H1 (cell line): ENCODE results near the gene GPC6. TPM values are rescaled to one million over a fixed set of nuclear protein-coding genes. Genes with fewer than 3 reads are reported as not detected.

Source experiments
- CTCF ChIA-PET: fragments of 300-600 bp; sonication (Branson Sonifier 250); formaldehyde crosslinking; loops from one replicate; lab custom pipeline; 2021; ENCODE audit not compliant: partially characterized antibody; lab: Charles Lee
- POLR2A ChIA-PET: fragments of 300-600 bp; sonication (Branson Sonifier 250); formaldehyde crosslinking; loops from one replicate; lab custom pipeline; 2021; ENCODE audit warnings: inconsistent platforms; ENCODE audit not compliant: partially characterized antibody; lab: Charles Lee
- DNase-seq, 2 experiments: peaks; one replicate each; pipeline versions ENCODE4 v3.0.0 to v3.0.0-alpha.2; 2010 to 2022; ENCODE audit warnings: low spot score in 2 of 2, low read depth in 1 of 2, mixed read lengths in 1 of 2
- FAIRE-seq: peaks from 2 replicates; lab custom pipeline; 2011; peaks lifted over from hg19 to GRCh38; lab: Jason Lieb, UNC
- H2AFZ ChIP-seq: 2 replicates; pipeline ENCODE4 v1.8.1; 2012; ENCODE audit warnings: low read length, inconsistent platforms
- H2AK5ac ChIP-seq: 2 replicates; pipeline ENCODE4 v1.6.1; 2013; ENCODE audit warnings: low read depth, low read length
- H2BK120ac ChIP-seq: replicated peaks from 2 replicates; pipeline ENCODE3; 2013; ENCODE audit warnings: low read depth, low read length, inconsistent platforms
- H2BK12ac ChIP-seq: 2 replicates; pipeline ENCODE4 v1.6.1; 2013; ENCODE audit warnings: low read depth, low read length
- H2BK15ac ChIP-seq: 2 replicates; pipeline ENCODE4 v1.6.1; 2013; ENCODE audit warnings: low read length
- H2BK20ac ChIP-seq: 2 replicates; pipeline ENCODE4 v1.6.1; 2013; ENCODE audit warnings: low read length
- H2BK5ac ChIP-seq: 2 replicates; pipeline ENCODE4 v1.6.1; 2013; ENCODE audit warnings: low read depth, low read length
- H3K14ac ChIP-seq: 2 replicates; pipeline ENCODE4 v1.6.1; 2013; ENCODE audit warnings: inconsistent platforms; ENCODE audit not compliant: insufficient read length
- H3K18ac ChIP-seq: 2 replicates; pipeline ENCODE4 v1.6.1; 2013; ENCODE audit warnings: low read length; ENCODE audit errors: extremely low read depth
- H3K23ac ChIP-seq: 2 replicates; pipeline ENCODE4 v1.6.1; 2013; ENCODE audit warnings: inconsistent platforms; ENCODE audit not compliant: insufficient read length
- H3K23me2 ChIP-seq: 2 replicates; pipeline ENCODE4 v1.6.1; 2013; ENCODE audit warnings: low read depth, low read length
- H3K27ac ChIP-seq: 2 replicates; pipeline ENCODE4 v1.6.1; 2011; ENCODE audit warnings: low read depth, low read length, inconsistent platforms
- H3K27me3 ChIP-seq, 4 experiments: replicated peaks in 1 of 4; 1 replicate in 1 of 4; 2 replicates in 3 of 4; pipeline versions ENCODE4 v1.6.1 to v1.8.1; 2011 to 2013; ENCODE audit warnings: low read length in 3 of 4, mild to moderate bottlenecking in 3 of 4, inconsistent platforms in 2 of 4, mixed read lengths in 2 of 4, moderate library complexity in 1 of 4; ENCODE audit not compliant: control insufficient read depth in 3 of 4, insufficient read depth in 3 of 4; ENCODE audit errors: extremely low read depth in 1 of 4
- H3K36me3 ChIP-seq, 4 experiments: 2 replicates each; pipeline versions ENCODE4 v1.6.1 to v1.8.1; 2011 to 2013; ENCODE audit warnings: mild to moderate bottlenecking in 4 of 4, low read length in 3 of 4, moderate library complexity in 2 of 4, control low read depth in 1 of 4, inconsistent platforms in 1 of 4; ENCODE audit not compliant: insufficient read depth in 4 of 4, control insufficient read depth in 2 of 4
- H3K4ac ChIP-seq: replicated peaks from 2 replicates; pipeline ENCODE3; 2013; ENCODE audit warnings: low read length, low read depth, mixed read lengths, inconsistent platforms; ENCODE audit not compliant: insufficient read length
- H3K4me1 ChIP-seq, 4 experiments: replicated peaks in 1 of 4; 1 replicate in 1 of 4; 2 replicates in 3 of 4; pipeline versions ENCODE4 v1.6.1 to v1.8.1; 2011 to 2013; ENCODE audit warnings: low read length in 3 of 4, inconsistent platforms in 2 of 4, mixed read lengths in 1 of 4; ENCODE audit not compliant: insufficient read depth in 4 of 4, control insufficient read depth in 3 of 4
- H3K4me2 ChIP-seq, 2 experiments: 2 replicates each; pipeline versions ENCODE4 v1.6.1 to v1.8.1; 2011 to 2013; ENCODE audit warnings: low read depth in 2 of 2, low read length in 2 of 2, control low read depth in 1 of 2, inconsistent platforms in 1 of 2, mild to moderate bottlenecking in 1 of 2; ENCODE audit not compliant: insufficient read depth in 1 of 2
- H3K4me3 ChIP-seq, 4 experiments: fragments of 200-600, 300-600 bp in 1 of 4; sonication (generic), shearing (Covaris generic), sonication (Bioruptor Twin) in 1 of 4; 2 replicates each; pipeline versions ENCODE4 v1.5.1 to v1.8.1; 2011 to 2016; ENCODE audit warnings: low read length in 4 of 4, low read depth in 3 of 4, control low read depth in 2 of 4, inconsistent platforms in 2 of 4, mild to moderate bottlenecking in 2 of 4, mixed read lengths in 1 of 4, moderate library complexity in 1 of 4; ENCODE audit not compliant: insufficient read depth in 2 of 4; ENCODE audit errors: extremely low read depth in 1 of 4
- H3K56ac ChIP-seq: replicated peaks from 2 replicates; pipeline ENCODE3; 2013; ENCODE audit warnings: low read depth, mild to moderate bottlenecking, mixed read lengths, low read length, inconsistent platforms; ENCODE audit not compliant: insufficient read length
- H3K79me1 ChIP-seq: 2 replicates; pipeline ENCODE4 v1.6.1; 2013; ENCODE audit warnings: low read depth, low read length, control low read depth
- H3K79me2 ChIP-seq, 2 experiments: 2 replicates each; pipeline versions ENCODE4 v1.6.1 to v1.8.1; 2012 to 2013; ENCODE audit warnings: low read length in 2 of 2, mild to moderate bottlenecking in 2 of 2, inconsistent platforms in 1 of 2; ENCODE audit not compliant: insufficient read depth in 2 of 2, control insufficient read depth in 1 of 2
- H3K9ac ChIP-seq, 4 experiments: replicated peaks in 1 of 4; 1 replicate in 1 of 4; 2 replicates in 3 of 4; pipeline versions ENCODE4 v1.6.1 to v1.8.1; 2011 to 2013; ENCODE audit warnings: low read depth in 3 of 4, low read length in 3 of 4, control low read depth in 2 of 4, mild to moderate bottlenecking in 2 of 4, moderate library complexity in 2 of 4, inconsistent platforms in 1 of 4; ENCODE audit errors: extremely low read depth in 1 of 4
- H3K9me3 ChIP-seq, 2 experiments: 2 replicates each; pipeline versions ENCODE4 v1.6.1 to v1.8.1; 2012 to 2013; ENCODE audit warnings: mild to moderate bottlenecking in 2 of 2, moderate library complexity in 2 of 2, control low read depth in 1 of 2, inconsistent platforms in 1 of 2, low read depth in 1 of 2, low read length in 1 of 2, mixed read lengths in 1 of 2; ENCODE audit not compliant: insufficient read depth in 2 of 2
- H4K20me1 ChIP-seq, 2 experiments: replicated peaks in 1 of 2; 2 replicates each; pipeline versions ENCODE3 to v1.8.1; 2011 to 2013; ENCODE audit warnings: inconsistent platforms in 2 of 2, low read length in 2 of 2, mild to moderate bottlenecking in 1 of 2; ENCODE audit not compliant: insufficient read depth in 2 of 2, control insufficient read depth in 1 of 2
- H4K5ac ChIP-seq: 2 replicates; pipeline ENCODE4 v1.6.1; 2013; ENCODE audit warnings: low read length, low read depth, mixed read lengths, inconsistent platforms; ENCODE audit not compliant: insufficient read length
- H4K8ac ChIP-seq: 2 replicates; pipeline ENCODE4 v1.8.0; 2013; ENCODE audit warnings: mild to moderate bottlenecking, moderate library complexity, low read length, inconsistent platforms; ENCODE audit not compliant: insufficient read depth; ENCODE audit errors: extremely low read depth
- H4K91ac ChIP-seq: replicated peaks from 2 replicates; pipeline ENCODE3; 2013; ENCODE audit warnings: low read length, mixed read lengths, inconsistent platforms; ENCODE audit not compliant: insufficient read length
- BCL11A ChIP-seq, 2 experiments: IDR thresholded peaks; one replicate each; pipeline ENCODE4 v1.6.1; 2011; ENCODE audit warnings: low read depth in 2 of 2, low read length in 2 of 2, mild to moderate bottlenecking in 2 of 2
- CHD1 ChIP-seq: IDR thresholded peaks from 2 replicates; pipeline ENCODE4 v1.6.1; 2012; ENCODE audit warnings: low read depth, low read length, improper control_type of control experiment
- EP300 ChIP-seq, 2 experiments: IDR thresholded peaks; 1 replicate in 1 of 2; 2 replicates in 1 of 2; pipeline ENCODE4 v1.6.1; 2011 to 2012; ENCODE audit warnings: low read depth in 2 of 2, low read length in 2 of 2, mild to moderate bottlenecking in 2 of 2, borderline replicate concordance in 1 of 2, inconsistent platforms in 1 of 2, moderate library complexity in 1 of 2
- FOSL1 ChIP-seq: IDR thresholded peaks from 2 replicates; pipeline ENCODE4 v1.6.1; 2011; ENCODE audit warnings: mild to moderate bottlenecking, low read depth, low read length, moderate library complexity; ENCODE audit not compliant: insufficient read depth
- PHF8 ChIP-seq: fragments of 200-600 bp; sonication (generic); conservative IDR thresholded peaks from 2 replicates; pipeline ENCODE4 v1.7.1; 2012; ENCODE audit warnings: low read depth, mild to moderate bottlenecking, inconsistent platforms, low read length, moderate library complexity
- SP2 ChIP-seq: IDR thresholded peaks from 2 replicates; pipeline ENCODE4 v1.6.1; 2012; ENCODE audit warnings: mild to moderate bottlenecking, low read length, inconsistent platforms
- TCF12 ChIP-seq: IDR thresholded peaks from 2 replicates; pipeline ENCODE4 v1.6.1; 2011; ENCODE audit warnings: low read depth, mild to moderate bottlenecking, low read length
- WGBS, 2 experiments: shearing (Covaris generic) in 1 of 2; methylation state at CpG; one replicate each; pipeline versions ENCODE4 v1.1.6 to v1.1.7; 2013 to 2015; ENCODE audit warnings: low lambda C conversion rate in 2 of 2, mixed read lengths in 2 of 2, inconsistent platforms in 1 of 2, low coverage in 1 of 2, missing lambda C conversion rate in 1 of 2; ENCODE audit not compliant: insufficient replicate concordance in 2 of 2, insufficient coverage in 1 of 2, insufficient read length in 1 of 2; ENCODE audit errors: extremely low coverage in 1 of 2, missing lambda C conversion rate in 1 of 2; 5-methylcytosine and 5-hydroxymethylcytosine counted together
- polyA plus RNA-seq, 7 experiments: library from polyadenylated mRNA; depleted of rRNA in 3 of 7; stranded (reverse) in 5 of 7; unstranded in 2 of 7; fragments of >200 nt in 5 of 7; fragments of 200-250 nt in 2 of 7; gene quantifications; 1 replicate in 5 of 7; 2 replicates in 1 of 7; 4 replicates in 1 of 7; pipeline versions ENCODE4 v1.2.1 to v1.2.3, GENCODE V29; 2011 to 2013; ENCODE audit warnings: missing spikeins in 2 of 7, mixed read lengths in 2 of 7
- total RNA-seq: library from RNA; stranded (reverse); fragmentation: NEBNext Ultra II Directional; extraction: Animal tissue kit (Norgen Biotek cat#: 25700); gene quantifications from 2 replicates; pipeline ENCODE4 v1.2.1, GENCODE V29; 2021
- TF ChIP-seq, protein P1 (sequence below): IDR thresholded peaks from 2 replicates; pipeline ENCODE4 v1.6.1; 2012; ENCODE audit warnings: low read length, inconsistent platforms
- TF ChIP-seq, protein P2 (sequence below), 3 experiments: IDR thresholded peaks; 1 replicate in 2 of 3; 2 replicates in 1 of 3; pipeline versions ENCODE4 v1.5.1 to v1.6.1; 2011; ENCODE audit warnings: low read length in 3 of 3, mild to moderate bottlenecking in 3 of 3, inconsistent platforms in 2 of 3, low read depth in 1 of 3, moderate library complexity in 1 of 3; ENCODE audit not compliant: insufficient read depth in 1 of 3; ENCODE audit errors: control extremely low read depth in 1 of 3

Gene GPC6
- total and polyA plus RNA-seq, 2 of the 8 experiments (the other 6 are each of a cell fraction or from before 2014, with no cell fraction given): 5.4 to 12.0 TPM

DNA sequence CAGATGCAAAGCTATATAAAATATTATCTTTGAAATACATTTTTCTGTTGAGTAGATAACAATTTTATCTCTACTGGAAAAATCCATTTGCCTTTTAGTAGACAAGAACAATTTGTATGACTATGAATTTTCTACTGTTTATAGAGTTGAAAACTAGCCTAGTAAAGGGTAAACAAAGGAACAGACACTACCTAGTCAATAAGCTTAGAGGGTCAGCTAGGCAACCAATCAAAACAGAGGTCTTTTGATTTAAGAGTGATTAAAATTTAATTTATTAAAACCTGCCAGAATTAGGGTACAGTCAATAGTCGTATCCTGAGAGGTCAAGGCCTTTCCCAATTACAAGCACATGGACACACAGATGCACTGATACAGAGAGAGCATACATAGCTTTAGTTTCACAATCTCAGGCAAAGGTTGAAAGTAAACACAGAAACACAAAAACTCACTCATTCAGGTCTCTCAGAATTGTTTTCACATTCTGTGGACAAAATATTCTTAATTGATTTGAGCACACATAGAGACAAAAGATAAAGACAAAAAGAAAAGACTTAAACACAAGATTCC, 24.5 kb upstream of the GPC6 start:
- CTCF ChIA-PET: interaction anchor here (0.6 to 1.1 kb wide), 2 partner anchors 16 to 172 kb away, joined by 4 read pairs; no protein-coding TSS in a partner anchor
- WGBS, 2 experiments: 92% methylated on average over 1 of the region's 1 CpG; no CpG with 5 or more reads in 1 of the 2 experiments
- TF ChIP-seq FOSL1 (no peak), SP2 (no peak), PHF8 (no peak), CHD1 (no peak), BCL11A (IDR thresholded peaks at IDR 0.05; ENCODE audit: low read depth in 2 of 2, low read length in 2 of 2) (no peak), EP300 (IDR thresholded peaks at IDR 0.05; ENCODE audit: borderline replicate concordance in 1 of 2, low read depth in 2 of 2, low read length in 2 of 2) (no peak), TCF12 (no peak)
- TF ChIP-seq, protein P1, sequence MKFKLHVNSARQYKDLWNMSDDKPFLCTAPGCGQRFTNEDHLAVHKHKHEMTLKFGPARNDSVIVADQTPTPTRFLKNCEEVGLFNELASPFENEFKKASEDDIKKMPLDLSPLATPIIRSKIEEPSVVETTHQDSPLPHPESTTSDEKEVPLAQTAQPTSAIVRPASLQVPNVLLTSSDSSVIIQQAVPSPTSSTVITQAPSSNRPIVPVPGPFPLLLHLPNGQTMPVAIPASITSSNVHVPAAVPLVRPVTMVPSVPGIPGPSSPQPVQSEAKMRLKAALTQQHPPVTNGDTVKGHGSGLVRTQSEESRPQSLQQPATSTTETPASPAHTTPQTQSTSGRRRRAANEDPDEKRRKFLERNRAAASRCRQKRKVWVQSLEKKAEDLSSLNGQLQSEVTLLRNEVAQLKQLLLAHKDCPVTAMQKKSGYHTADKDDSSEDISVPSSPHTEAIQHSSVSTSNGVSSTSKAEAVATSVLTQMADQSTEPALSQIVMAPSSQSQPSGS: no peak
- TF ChIP-seq, protein P2, sequence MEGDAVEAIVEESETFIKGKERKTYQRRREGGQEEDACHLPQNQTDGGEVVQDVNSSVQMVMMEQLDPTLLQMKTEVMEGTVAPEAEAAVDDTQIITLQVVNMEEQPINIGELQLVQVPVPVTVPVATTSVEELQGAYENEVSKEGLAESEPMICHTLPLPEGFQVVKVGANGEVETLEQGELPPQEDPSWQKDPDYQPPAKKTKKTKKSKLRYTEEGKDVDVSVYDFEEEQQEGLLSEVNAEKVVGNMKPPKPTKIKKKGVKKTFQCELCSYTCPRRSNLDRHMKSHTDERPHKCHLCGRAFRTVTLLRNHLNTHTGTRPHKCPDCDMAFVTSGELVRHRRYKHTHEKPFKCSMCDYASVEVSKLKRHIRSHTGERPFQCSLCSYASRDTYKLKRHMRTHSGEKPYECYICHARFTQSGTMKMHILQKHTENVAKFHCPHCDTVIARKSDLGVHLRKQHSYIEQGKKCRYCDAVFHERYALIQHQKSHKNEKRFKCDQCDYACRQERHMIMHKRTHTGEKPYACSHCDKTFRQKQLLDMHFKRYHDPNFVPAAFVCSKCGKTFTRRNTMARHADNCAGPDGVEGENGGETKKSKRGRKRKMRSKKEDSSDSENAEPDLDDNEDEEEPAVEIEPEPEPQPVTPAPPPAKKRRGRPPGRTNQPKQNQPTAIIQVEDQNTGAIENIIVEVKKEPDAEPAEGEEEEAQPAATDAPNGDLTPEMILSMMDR (IDR thresholded peaks at IDR 0.05; ENCODE audit: control extremely low read depth in 1 of 3, insufficient read depth in 1 of 3, low read depth in 1 of 3, low read length in 3 of 3): no peak

More for the DNA sequence above, 24.5 kb upstream of the GPC6 start:
- H4K8ac ChIP-seq: no peak overlapping the region
- H2AK5ac ChIP-seq: no peak overlapping the region
- H3K18ac ChIP-seq: no peak overlapping the region
- H3K23ac ChIP-seq: no peak overlapping the region
- no peak overlapping the region for H3K56ac ChIP-seq
- H3K4ac ChIP-seq: no peak overlapping the region
- H3K27me3 ChIP-seq: no peaks in the 10 kb centered on the region
- H3K79me2 ChIP-seq: no peaks in the 10 kb centered on the region
- H4K5ac ChIP-seq: no peak overlapping the region
- no peaks in the 10 kb centered on the region for H4K20me1 ChIP-seq
- DNase-seq (no peak), FAIRE-seq (no peak)
- no peak overlapping the region for H2BK5ac ChIP-seq
- no peaks in the 10 kb centered on the region for H3K9me3 ChIP-seq
- no peak overlapping the region for H3K4me3 ChIP-seq
- POLR2A ChIA-PET: no interaction called here
- no peak overlapping the region for H3K4me2 ChIP-seq
- H2BK20ac ChIP-seq: no peak overlapping the region
- no peak overlapping the region for H4K91ac ChIP-seq
- H3K36me3 ChIP-seq: no peaks in the 10 kb centered on the region
- no peak overlapping the region for H3K14ac ChIP-seq
- H2BK120ac ChIP-seq: no peak overlapping the region
- H3K23me2 ChIP-seq: no peaks in the 10 kb centered on the region
- no peak overlapping the region for H2AFZ ChIP-seq
- no peak overlapping the region for H2BK15ac ChIP-seq
- H3K4me1 ChIP-seq: 0 out of 7 replicates have a peak, but pooled peaks cover 0 to 2% (median 0%) of the 10 kb centered on the region in 4 experiments
- H3K27ac ChIP-seq: no peak overlapping the region
- no peaks in the 10 kb centered on the region for H3K79me1 ChIP-seq
- H2BK12ac ChIP-seq: no peak overlapping the region
- no peak overlapping the region for H3K9ac ChIP-seq
